Neutrophil (primary cell): ENCODE data around the gene ARHGAP4.

ENCODE experiments used
- H3K27ac ChIP-seq: fragments of 200-600 bp; sonication (generic); 2 replicates; pipeline ENCODE4 v1.5.1; 2016; ENCODE audit warnings: mild to moderate bottlenecking, moderate library complexity
- H3K27me3 ChIP-seq: fragments of 200-600 bp; sonication (generic); 2 replicates; pipeline ENCODE4 v1.6.0; 2016; ENCODE audit warnings: mild to moderate bottlenecking
- H3K36me3 ChIP-seq: fragments of 200-600 bp; sonication (generic); 2 replicates; pipeline ENCODE4 v1.5.1; 2017
- H3K4me1 ChIP-seq, 2 experiments: fragments of 200-600 bp in 1 of 2; sonication (generic) in 1 of 2; 1 replicate in 1 of 2; 2 replicates in 1 of 2; pipeline versions ENCODE4 v1.5.1 to v1.6.1; 2013 to 2016; ENCODE audit warnings: low read depth in 1 of 2, low read length in 1 of 2, mild to moderate bottlenecking in 1 of 2, moderate library complexity in 1 of 2; ENCODE audit not compliant: control insufficient read depth in 1 of 2, insufficient read depth in 1 of 2
- H3K4me3 ChIP-seq, 2 experiments: fragments of 200-600 bp in 1 of 2; sonication (generic) in 1 of 2; 1 replicate in 1 of 2; 2 replicates in 1 of 2; pipeline ENCODE4 v1.5.1; 2013 to 2016; ENCODE audit warnings: low read depth in 1 of 2, low read length in 1 of 2, mild to moderate bottlenecking in 1 of 2, moderate library complexity in 1 of 2
- H3K9me3 ChIP-seq: fragments of 200-600 bp; sonication (generic); 2 replicates; pipeline ENCODE4 v1.5.1; 2016
- CTCF ChIP-seq: fragments of 200-600 bp; sonication (generic); IDR thresholded peaks from 2 replicates; pipeline ENCODE4 v1.5.1; 2016; ENCODE audit warnings: antibody characterized with exemption

ARHGAP4 gene

DNA sequence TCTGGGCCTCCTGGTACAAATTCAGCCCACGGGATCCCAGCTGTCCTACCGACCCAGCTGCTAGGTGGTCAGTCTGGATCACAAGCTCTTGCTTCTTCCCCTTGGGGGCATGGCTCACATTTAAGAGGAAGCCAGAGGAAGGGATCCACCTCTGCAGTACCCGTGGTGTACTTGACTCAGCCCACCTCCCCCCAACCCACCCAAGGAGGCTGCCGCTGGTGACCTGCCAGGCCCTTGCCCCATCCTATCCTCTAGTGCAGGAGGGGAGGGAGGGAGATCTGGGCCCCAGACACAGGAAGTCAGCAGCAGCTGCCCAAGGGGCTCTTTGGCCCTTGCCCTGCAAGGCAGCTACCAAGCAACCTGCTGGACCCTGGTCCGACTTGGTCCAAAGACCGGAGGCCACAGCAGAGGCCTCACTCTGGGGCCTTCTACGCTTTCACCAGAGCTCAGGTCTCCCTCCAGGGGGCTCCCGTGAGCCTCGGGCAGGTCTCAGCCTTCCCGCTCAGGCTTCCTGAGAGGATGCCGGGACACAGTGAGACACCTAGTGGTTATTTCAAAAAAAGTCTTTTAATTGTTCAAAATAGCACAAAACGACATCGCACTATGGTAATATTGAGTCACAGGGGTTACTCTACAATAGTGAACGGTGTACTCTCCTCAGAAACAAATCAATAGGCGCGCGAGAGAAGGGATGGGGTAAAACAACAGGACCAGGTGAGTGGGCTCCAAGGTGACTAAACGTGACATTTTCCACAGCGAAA, 21.1 kb upstream of the ARHGAP4 start:
- peaks cover 22 to 47% of the 10 kb centered on the region in 2 experiments for H3K4me1 ChIP-seq
- no peaks in the 10 kb centered on the region for H3K9me3 ChIP-seq
- peaks cover 6% of the 10 kb centered on the region for H3K36me3 ChIP-seq
- peak overlapping the region; percentile 70 for H3K27ac ChIP-seq
- no peaks in the 10 kb centered on the region for H3K27me3 ChIP-seq
- peak; percentile 80 for TF ChIP-seq CTCF
- H3K4me3 ChIP-seq, result no peak overlapping the region

- H3K4me1 ChIP-seq, result peaks cover 30 to 54% of the 10 kb centered on the region in 2 experiments
- TF ChIP-seq CTCF, result no peak
- no peaks in the 10 kb centered on the region for H3K9me3 ChIP-seq
- no peaks in the 10 kb centered on the region for H3K36me3 ChIP-seq
- H3K27me3 ChIP-seq, result no peaks in the 10 kb centered on the region
- H3K27ac ChIP-seq, result peak overlapping the region; percentile 70
- no peak overlapping the region for H3K4me3 ChIP-seq
Observed at GRCh38 chrX:153945956-153946943, 20.2 kb upstream of the ARHGAP4 start.

DNA sequence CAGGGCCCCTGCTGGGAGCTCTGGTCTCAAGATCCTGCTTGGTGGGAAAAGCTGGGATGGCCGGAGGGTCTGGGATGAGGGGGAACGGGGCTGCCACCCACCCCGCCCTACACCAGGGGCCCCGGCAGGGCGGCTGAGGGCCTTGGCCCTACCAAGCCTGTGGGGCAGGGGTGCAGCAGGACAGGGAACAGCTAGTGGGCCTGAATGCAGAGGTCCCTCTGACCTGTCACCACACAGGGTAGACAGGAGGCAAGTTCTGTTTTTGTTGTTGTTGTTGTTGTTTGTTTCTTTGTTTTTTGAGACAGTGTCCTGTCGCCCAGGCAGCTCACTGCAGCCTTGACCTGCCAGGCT, 18.7 kb upstream of the ARHGAP4 start:
- H3K36me3 ChIP-seq, result peaks cover 8% of the 10 kb centered on the region
- peak overlapping the region; percentile 62 to 70 for H3K4me3 ChIP-seq
- no peaks in the 10 kb centered on the region for H3K27me3 ChIP-seq
- H3K9me3 ChIP-seq, result no peaks in the 10 kb centered on the region
- TF ChIP-seq CTCF, result peak; percentile 22
- H3K4me1 ChIP-seq, result peaks cover 31 to 55% of the 10 kb centered on the region in 2 experiments
- H3K27ac ChIP-seq, result peak overlapping the region; percentile 84

DNA sequence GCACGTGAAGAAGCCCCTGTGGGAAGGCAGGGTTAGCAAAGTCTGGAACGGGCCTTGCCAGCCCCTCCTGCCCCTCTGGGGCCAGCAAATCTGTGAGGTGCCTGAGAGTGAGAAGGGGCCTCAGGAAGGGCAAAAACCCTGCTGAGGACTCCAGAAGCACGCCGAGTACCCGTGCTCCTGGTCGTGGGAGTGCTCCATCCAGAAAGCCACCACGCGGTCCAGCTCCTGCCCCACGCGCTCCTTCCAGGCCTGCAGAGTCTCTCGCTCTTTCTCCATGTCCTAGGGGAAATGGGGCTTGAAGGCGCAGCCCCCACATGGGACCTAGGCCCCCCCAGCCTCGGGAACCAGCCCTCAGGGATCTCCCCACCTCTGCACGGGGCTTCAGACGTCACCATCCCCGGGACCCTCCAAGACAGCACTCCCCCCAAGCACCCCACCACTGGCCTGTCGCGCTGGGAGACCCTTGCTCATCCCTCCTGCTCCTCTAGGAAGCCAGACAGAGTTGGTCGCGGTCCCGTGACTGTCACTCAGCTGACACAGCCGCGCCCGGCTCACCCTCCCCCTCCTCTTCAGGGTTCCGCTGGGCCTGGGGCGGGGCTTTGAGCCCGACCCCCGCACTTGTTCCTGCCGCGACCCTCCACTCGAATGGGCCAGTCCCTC, 18.2 kb upstream of the ARHGAP4 start, which contains the start of gene RENBP:
TSS of gene RENBP (minus strand) at position 504 of the 660 bp plus-strand sequence. CDS start at position 471, 33 bp downstream.
- Histone ChIP-seq H3K27me3 (no peaks in the 10 kb centered on the region), H3K9me3 (no peaks in the 10 kb centered on the region), H3K27ac (peak within 1 kb of the TSS; percentile 84), H3K4me3 (peak within 1 kb of the TSS; percentile 62 to 70), H3K36me3 (peaks cover 13% of the 10 kb centered on the region), H3K4me1 (peaks cover 31 to 50% of the 10 kb centered on the region in 2 experiments)
- no peak for TF ChIP-seq CTCF
